Stimulated activated CD8-positive, alpha-beta memory T cell treated with anti-CD3 and anti-CD28 coated beads, Interleukin-7, amount 100 ng/mL, for 24 hours (primary cell): ENCODE measurements around the gene SPTLC2.
"Not testable (repeated sequence)": the region's sequence is repeated elsewhere in the genome, so short reads cannot be mapped to it uniquely, and the experiment has no call there.

ENCODE experiments used
- DNase-seq: peaks from one replicate; pipeline ENCODE4 v3.0.0-alpha.2; 2020; ENCODE audit warnings: low read depth

The SPTLC2 gene, protein sequence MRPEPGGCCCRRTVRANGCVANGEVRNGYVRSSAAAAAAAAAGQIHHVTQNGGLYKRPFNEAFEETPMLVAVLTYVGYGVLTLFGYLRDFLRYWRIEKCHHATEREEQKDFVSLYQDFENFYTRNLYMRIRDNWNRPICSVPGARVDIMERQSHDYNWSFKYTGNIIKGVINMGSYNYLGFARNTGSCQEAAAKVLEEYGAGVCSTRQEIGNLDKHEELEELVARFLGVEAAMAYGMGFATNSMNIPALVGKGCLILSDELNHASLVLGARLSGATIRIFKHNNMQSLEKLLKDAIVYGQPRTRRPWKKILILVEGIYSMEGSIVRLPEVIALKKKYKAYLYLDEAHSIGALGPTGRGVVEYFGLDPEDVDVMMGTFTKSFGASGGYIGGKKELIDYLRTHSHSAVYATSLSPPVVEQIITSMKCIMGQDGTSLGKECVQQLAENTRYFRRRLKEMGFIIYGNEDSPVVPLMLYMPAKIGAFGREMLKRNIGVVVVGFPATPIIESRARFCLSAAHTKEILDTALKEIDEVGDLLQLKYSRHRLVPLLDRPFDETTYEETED

GRCh38 chr14:77616454-77617229, at the start of gene SPTLC2:
Gene SPTLC2 (minus strand): TSS chr14:77616637. CDS start chr14:77616579, 58 bp downstream.
- DNase-seq = peak; percentile 92

- DNase-seq = no peak
Measured at GRCh38 chr14:77663293-77663692, 46.9 kb upstream of the SPTLC2 start.

DNA sequence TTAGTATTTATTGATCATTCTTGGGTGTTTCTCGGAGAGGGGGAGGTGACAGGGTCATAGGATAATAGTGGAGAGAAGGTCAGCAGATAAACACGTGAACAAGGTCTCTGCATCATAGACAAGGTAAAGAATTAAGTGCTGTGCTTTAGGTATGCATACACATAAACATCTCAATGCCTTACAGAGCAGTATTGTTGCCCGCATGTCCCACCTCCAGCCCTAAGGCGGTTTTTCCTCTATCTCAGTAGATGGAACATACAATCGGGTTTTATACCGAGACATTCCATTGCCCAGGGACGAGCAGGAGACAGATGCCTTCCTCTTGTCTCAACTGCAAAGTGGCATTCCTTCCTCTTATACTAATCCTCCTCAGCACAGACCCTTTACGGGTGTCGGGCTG, 45.1 kb upstream of the SPTLC2 start:
- not testable (repeated sequence) for DNase-seq

GRCh38 chr14:77660754-77661153, 44.3 kb upstream of the SPTLC2 start:
- DNase-seq = no peak

- DNase-seq = no peak
Measured at GRCh38 chr14:77659831-77660230, 43.4 kb upstream of the SPTLC2 start.

DNA sequence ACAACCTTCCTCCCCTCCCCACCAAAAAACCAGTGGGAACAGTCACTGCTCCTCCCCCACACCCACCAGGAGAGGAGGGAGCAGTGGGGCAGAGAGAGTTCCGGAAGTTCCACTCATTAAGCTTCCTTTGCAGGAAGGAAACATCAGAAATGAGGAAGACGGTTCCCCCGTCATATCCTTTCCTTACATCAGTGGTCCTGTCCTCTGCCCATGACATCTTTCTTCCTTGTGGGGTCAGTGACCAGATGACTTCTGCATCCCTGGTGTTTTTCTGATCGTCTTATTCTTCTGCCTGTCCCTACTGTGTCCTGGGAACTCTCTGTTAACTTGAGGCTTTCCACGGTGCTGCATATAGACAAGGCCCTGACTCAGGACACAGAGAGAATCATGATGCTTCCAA, 40.8 kb upstream of the SPTLC2 start:
- DNase-seq = no peak

DNA sequence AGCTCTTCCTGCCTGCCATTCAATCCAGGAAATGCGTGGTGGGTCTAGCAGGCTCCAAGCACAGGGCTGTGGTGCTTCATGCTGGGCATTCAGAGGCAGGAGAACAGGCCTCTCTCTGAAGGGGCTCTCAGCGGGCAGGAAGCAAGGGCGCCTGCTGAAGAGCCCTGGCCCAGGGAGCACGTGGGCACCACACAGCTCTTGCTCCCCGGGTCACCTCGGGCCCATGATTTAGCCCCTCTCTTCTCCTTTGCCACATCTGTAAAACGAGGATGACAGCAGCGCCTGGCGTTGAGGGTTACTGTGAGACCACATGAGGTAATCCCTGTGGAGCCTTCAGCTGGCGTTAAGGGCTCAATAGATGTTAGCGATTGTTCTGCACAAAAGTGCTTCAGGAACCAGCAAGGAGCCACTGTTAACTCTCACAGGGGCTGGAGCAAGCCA, 37.6 kb upstream of the SPTLC2 start:
- no peak for DNase-seq

GRCh38 chr14:77649326-77649725, 32.9 kb upstream of the SPTLC2 start:
- DNase-seq = no peak

DNA sequence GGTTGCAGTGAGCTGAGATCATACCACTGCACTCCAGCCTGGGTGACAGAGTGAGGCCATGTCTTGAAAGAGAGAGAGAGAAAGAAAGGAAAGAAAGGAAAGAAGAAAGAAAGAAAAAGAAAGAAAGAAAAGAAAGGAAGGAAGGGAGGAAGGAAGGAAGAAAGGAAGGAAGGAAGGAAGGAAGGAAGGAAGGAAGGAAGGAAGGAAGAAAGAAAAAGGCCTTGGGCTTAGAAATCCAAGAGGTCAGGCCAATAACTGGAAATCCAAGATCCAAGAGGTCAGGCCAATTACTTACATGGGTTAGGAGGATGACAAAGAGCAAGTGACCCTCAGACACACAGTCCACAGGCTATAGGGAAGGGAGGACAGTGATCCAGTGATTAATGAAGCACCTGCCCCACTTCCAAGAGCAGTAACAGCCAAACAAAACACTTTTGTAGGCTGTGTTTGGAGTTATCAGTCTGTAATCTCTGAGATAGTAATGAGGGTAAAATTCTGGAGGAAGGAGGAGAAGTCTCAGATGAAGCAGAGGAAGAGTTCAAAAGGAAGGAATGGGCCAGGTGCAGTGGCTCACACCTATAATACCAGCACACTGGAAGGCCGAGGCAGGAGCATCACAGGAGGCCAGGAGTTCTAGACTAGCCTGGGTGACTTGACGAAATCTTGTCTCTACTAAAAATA, 32.2 kb upstream of the SPTLC2 start:
- DNase-seq = no peak

GRCh38 chr14:77647853-77648252, 31.4 kb upstream of the SPTLC2 start:
- DNase-seq = no peak

GRCh38 chr14:77646907-77647306, 30.5 kb upstream of the SPTLC2 start:
- no peak for DNase-seq

DNA sequence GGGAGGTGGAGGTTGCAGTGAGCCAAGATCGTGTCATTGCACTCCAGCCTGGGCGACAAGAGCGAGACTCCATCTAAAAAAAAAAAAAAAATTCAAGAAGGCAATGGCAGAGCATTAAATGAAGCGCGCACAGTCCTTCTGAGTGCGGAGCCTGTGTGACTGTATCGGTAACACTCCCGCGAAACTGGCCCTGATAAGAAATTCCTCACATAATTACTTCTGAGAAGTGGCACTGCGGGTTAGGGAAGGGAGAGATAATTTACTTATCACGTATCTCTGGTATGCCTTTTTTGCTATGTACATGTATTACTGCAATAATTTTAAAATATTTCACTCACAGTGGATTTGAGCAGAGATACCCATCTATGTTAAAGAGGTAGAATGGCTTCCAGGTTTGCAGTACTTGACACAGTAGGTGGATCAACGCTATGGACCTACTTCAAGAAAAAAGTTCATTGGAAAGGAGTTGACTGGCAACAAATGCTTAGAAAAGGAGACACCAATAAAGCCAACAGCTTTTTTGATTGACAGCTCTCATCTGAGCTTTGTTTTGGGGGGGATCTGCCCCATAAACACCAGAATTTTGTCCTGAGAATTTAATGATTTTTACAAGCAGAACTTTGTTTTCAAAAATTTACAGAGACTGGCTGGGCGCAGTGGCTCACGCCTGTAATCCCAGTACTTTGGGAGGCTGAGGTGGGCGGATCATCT, 29.2 kb upstream of the SPTLC2 start:
- DNase-seq = no peak

DNA sequence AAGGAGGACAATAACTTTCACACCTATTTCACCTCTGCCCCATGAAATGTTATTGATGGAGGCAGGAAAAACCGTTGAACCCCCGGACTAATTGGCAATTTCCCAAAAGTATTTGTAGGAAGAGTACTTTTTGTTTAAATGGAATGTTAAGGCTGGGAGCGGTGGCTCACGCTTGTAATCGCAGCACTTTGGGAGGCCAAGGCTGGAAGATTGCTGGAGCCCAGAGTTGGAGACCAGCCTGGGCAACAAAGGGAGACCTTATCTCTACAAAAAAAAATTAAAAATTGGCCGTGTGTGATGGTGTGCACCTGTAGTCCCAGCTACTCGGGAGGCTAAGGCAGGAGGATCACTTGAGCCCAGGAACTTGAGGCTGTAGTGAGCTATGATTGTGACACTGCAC, 26.0 kb upstream of the SPTLC2 start:
- no peak for DNase-seq

DNA sequence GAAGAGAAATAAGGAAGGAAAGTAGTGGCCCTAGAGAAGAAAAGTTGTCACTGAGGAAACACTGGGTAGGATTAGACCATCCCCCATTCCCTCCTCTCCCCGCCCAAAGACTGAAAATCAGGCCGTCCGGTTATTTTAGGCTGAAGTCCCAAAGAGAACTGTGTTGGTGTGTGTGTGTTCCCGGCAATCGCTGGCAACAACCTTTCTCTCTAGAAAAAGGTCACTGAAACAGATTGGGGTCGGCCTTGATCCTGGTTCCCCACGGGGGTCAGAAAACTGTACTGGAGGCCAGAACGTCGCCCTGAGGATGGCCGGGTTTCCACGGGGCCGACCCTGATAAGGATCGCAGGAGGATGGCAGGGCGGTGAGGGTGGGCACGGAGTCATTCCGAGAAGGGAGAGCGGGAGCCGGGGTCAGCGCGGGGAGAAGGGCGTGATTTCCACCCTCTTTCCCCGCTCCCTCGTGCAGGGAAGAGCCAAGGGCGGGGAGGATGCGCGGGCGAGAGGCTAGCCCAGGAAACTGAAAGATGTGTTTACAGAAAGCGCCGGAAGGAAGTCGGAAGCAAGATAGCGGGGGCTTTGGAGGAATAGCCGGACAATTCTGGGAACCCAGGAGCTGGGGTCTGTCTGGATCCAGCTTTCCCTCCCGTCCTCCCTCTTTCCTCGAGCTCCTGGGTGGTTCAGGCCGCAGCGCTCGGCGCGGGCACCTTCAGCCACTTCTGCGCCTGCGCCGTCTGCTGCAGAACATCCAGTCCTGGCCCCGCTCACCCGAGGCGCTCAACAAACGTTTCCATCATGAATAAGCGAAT, 25.3 kb upstream of the SPTLC2 start:
- DNase-seq = peak; percentile 46

GRCh38 chr14:77640756-77641533, 24.5 kb upstream of the SPTLC2 start:
- DNase-seq = no peak

DNA sequence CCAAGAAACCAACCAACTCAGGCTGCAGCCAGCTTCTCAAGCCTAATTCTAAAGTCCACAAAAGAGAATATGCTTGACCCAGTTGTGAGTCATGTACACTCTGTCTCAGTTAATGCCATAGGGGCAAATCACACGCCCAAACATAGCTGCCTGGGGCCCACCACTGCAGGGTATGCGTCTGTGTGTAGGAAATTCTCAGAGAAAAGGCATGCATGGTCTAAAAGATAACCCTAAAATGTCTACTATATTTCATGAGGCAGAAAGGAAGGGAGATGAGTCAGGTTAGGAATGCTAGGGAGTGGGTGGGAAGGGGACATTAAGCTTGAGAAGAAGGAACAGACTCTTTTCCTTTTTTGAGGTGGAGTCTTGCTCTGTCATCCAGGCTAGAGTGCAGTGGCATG, 22.3 kb upstream of the SPTLC2 start:
- DNase-seq = no peak

GRCh38 chr14:77635869-77636268, 19.4 kb upstream of the SPTLC2 start:
- not testable (repeated sequence) for DNase-seq

GRCh38 chr14:77635466-77635865, 19.0 kb upstream of the SPTLC2 start:
- DNase-seq = not testable (repeated sequence)

DNA sequence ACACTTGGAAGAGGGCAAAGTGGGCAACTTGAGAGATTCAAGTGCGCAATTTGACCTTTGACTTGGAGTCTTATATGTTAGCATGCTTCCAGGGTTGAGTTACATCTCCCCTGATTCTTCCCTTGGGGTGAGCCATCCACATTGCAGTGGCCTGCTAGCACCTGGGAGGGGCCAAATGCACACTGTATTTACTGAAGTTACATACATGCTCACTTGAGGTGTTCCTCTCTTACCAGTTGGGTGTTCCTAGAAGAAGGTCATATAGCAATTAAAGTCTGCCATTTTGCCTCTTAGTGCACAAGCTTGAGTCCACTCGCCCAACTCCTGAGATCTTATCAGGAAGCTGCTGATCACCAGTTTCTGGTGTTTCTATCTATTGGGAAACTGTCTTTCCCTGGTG, 13.7 kb upstream of the SPTLC2 start:
- no peak for DNase-seq

DNA sequence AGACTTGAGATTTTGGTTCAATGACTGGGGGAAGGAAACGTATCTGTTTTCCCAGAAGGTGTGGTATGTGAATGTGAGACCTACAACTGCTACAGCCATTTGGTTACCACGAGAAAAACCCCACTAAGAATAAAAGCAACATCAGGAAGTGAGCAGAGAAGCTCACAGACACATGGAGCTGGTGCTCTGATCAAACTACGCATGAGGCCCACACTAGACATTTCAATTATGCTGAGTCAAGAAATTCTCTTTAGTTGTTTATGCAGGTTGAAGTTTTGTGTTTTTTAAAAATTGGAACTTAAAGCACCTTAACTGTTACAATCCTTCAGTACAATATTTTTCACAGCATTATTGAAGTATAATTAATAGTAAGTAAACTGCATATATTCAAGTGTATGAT, 8.9 kb upstream of the SPTLC2 start:
- no peak for DNase-seq
